H9 (cell line): ENCODE measurements around the gene SLC44A2. TPM values are rescaled to one million over a fixed set of nuclear protein-coding genes. Genes with fewer than 3 reads are reported as not detected.

ENCODE experiments used
- DNase-seq: peaks from one replicate; pipeline ENCODE4 v3.0.0-alpha.2; 2017
- H2AFZ ChIP-seq: one replicate; pipeline ENCODE4 v1.6.1; 2013; ENCODE audit warnings: mild to moderate bottlenecking, low read length, control low read depth, moderate library complexity
- H2AK5ac ChIP-seq: 2 replicates; pipeline ENCODE4 v1.6.1; 2013; ENCODE audit warnings: low read length, control low read depth, mixed read lengths; ENCODE audit not compliant: insufficient read length
- H2BK120ac ChIP-seq: one replicate; pipeline ENCODE4 v1.6.1; 2013; ENCODE audit warnings: low read depth, mild to moderate bottlenecking, low read length, control low read depth, inconsistent platforms; ENCODE audit not compliant: poor library complexity, severe bottlenecking
- H2BK12ac ChIP-seq: 2 replicates; pipeline ENCODE4 v1.6.1; 2013; ENCODE audit warnings: low read length, control low read depth, mixed read lengths, low read depth; ENCODE audit not compliant: insufficient read length
- H2BK15ac ChIP-seq: 2 replicates; pipeline ENCODE4 v1.6.1; 2013; ENCODE audit warnings: low read depth, low read length, control low read depth
- H2BK20ac ChIP-seq: one replicate; pipeline ENCODE4 v1.6.1; 2013; ENCODE audit warnings: low read depth, mild to moderate bottlenecking, low read length, control low read depth, inconsistent platforms; ENCODE audit not compliant: poor library complexity, severe bottlenecking
- H2BK5ac ChIP-seq: 2 replicates; pipeline ENCODE4 v1.6.1; 2013; ENCODE audit warnings: low read length, control low read depth, mixed read lengths; ENCODE audit not compliant: insufficient read length
- H3K14ac ChIP-seq: 2 replicates; pipeline ENCODE4 v1.6.1; 2013; ENCODE audit warnings: low read length, control low read depth; ENCODE audit not compliant: insufficient read depth
- H3K18ac ChIP-seq: 2 replicates; pipeline ENCODE4 v1.6.1; 2013; ENCODE audit warnings: low read depth, mild to moderate bottlenecking, mixed read lengths, low read length, control low read depth; ENCODE audit not compliant: insufficient read length
- H3K23ac ChIP-seq: 2 replicates; pipeline ENCODE4 v1.6.1; 2013; ENCODE audit warnings: low read length, control low read depth, mixed read lengths, low read depth; ENCODE audit not compliant: insufficient read length
- H3K23me2 ChIP-seq: 2 replicates; pipeline ENCODE4 v1.6.1; 2013; ENCODE audit warnings: low read depth, mild to moderate bottlenecking, mixed read lengths, low read length, control low read depth; ENCODE audit not compliant: insufficient read length, poor library complexity, severe bottlenecking
- H3K27ac ChIP-seq: 2 replicates; pipeline ENCODE4 v1.5.1; 2013; ENCODE audit warnings: low read length, control low read depth, mixed read lengths, low read depth; ENCODE audit not compliant: insufficient read length
- H3K27me3 ChIP-seq: 2 replicates; pipeline ENCODE4 v1.6.1; 2013; ENCODE audit warnings: low read length, control low read depth, inconsistent platforms; ENCODE audit not compliant: insufficient read depth
- H3K4ac ChIP-seq: 2 replicates; pipeline ENCODE4 v1.6.1; 2013; ENCODE audit warnings: low read depth, mild to moderate bottlenecking, control low read depth, inconsistent platforms, low read length, moderate library complexity
- H3K4me1 ChIP-seq: 2 replicates; pipeline ENCODE4 v1.6.1; 2013; ENCODE audit warnings: low read length, control low read depth, inconsistent platforms; ENCODE audit not compliant: insufficient read depth
- H3K4me2 ChIP-seq: 2 replicates; pipeline ENCODE4 v1.6.1; 2013; ENCODE audit warnings: low read length, control low read depth, mixed read lengths; ENCODE audit not compliant: insufficient read length, insufficient read depth
- H3K56ac ChIP-seq: 2 replicates; pipeline ENCODE4 v1.6.1; 2013; ENCODE audit warnings: low read depth, mild to moderate bottlenecking, mixed read lengths, low read length, control low read depth; ENCODE audit not compliant: insufficient read length
- H3K79me1 ChIP-seq: 2 replicates; pipeline ENCODE4 v1.6.1; 2013; ENCODE audit warnings: low read depth, mild to moderate bottlenecking, moderate library complexity, low read length, control low read depth, inconsistent platforms; ENCODE audit not compliant: insufficient read depth, poor library complexity, severe bottlenecking
- H3K79me2 ChIP-seq: 2 replicates; pipeline ENCODE4 v1.6.1; 2013; ENCODE audit warnings: low read length, control low read depth, inconsistent platforms; ENCODE audit not compliant: insufficient read depth
- H3K9ac ChIP-seq: 2 replicates; pipeline ENCODE4 v1.6.1; 2013; ENCODE audit warnings: low read length, control low read depth, mixed read lengths; ENCODE audit not compliant: insufficient read length; ENCODE audit errors: extremely low read depth
- H3K9me3 ChIP-seq: one replicate; pipeline ENCODE4 v1.6.1; 2013; ENCODE audit warnings: low read depth, low read length, inconsistent platforms; ENCODE audit not compliant: control insufficient read depth
- H3T11ph ChIP-seq: one replicate; pipeline ENCODE4 v1.6.1; 2013; ENCODE audit warnings: mild to moderate bottlenecking, low read length, control low read depth, inconsistent platforms
- H4K20me1 ChIP-seq: one replicate; pipeline ENCODE4 v1.6.1; 2013; ENCODE audit not compliant: control insufficient read depth, insufficient read length, insufficient read depth
- H4K5ac ChIP-seq: 2 replicates; pipeline ENCODE4 v1.6.1; 2013; ENCODE audit warnings: low read depth, mild to moderate bottlenecking, mixed read lengths, low read length, control low read depth; ENCODE audit not compliant: insufficient read length
- H4K8ac ChIP-seq: replicated peaks from 2 replicates; pipeline ENCODE4 v1.6.1; 2013; ENCODE audit warnings: low read length, control low read depth, mixed read lengths, low read depth; ENCODE audit not compliant: insufficient read length
- H4K91ac ChIP-seq: 2 replicates; pipeline ENCODE4 v1.6.1; 2013; ENCODE audit warnings: low read depth, mild to moderate bottlenecking, moderate library complexity, mixed read lengths, low read length, control low read depth; ENCODE audit not compliant: insufficient read length
- H3K27ac Mint-ChIP-seq, 3 experiments: 2 replicates in 2 of 3; 3 replicates in 1 of 3; pipeline ENCODE4 v1.8.0; 2020 to 2021; ENCODE audit warnings: mixed read lengths in 3 of 3, mild to moderate bottlenecking in 1 of 3, moderate library complexity in 1 of 3
- H3K27me3 Mint-ChIP-seq: 2 replicates; pipeline ENCODE4 v1.8.0; 2021; ENCODE audit warnings: low read depth, mild to moderate bottlenecking, moderate library complexity, mixed read lengths
- H3K36me3 Mint-ChIP-seq, 3 experiments: 2 replicates in 2 of 3; 3 replicates in 1 of 3; pipeline ENCODE4 v1.8.0; 2020 to 2021; ENCODE audit warnings: low read depth in 3 of 3, mixed read lengths in 3 of 3; ENCODE audit not compliant: insufficient read depth in 1 of 3
- H3K4me1 Mint-ChIP-seq, 2 experiments: 2 replicates each; pipeline ENCODE4 v1.8.0; 2020; ENCODE audit warnings: mixed read lengths in 2 of 2
- H3K4me3 Mint-ChIP-seq, 2 experiments: 2 replicates in 1 of 2; 3 replicates in 1 of 2; pipeline ENCODE4 v1.8.0; 2020 to 2021; ENCODE audit warnings: mild to moderate bottlenecking in 2 of 2, mixed read lengths in 2 of 2, moderate library complexity in 1 of 2
- H3K9me3 Mint-ChIP-seq, 2 experiments: 2 replicates in 1 of 2; 3 replicates in 1 of 2; pipeline ENCODE4 v1.8.0; 2020; ENCODE audit warnings: mild to moderate bottlenecking in 2 of 2, mixed read lengths in 2 of 2, moderate library complexity in 1 of 2
- CTCF ChIP-seq: fragments of 200-600 bp; sonication (generic); conservative IDR thresholded peaks from 3 replicates; pipeline ENCODE4 v1.8.0; 2021; ENCODE audit warnings: antibody characterized with exemption, mild to moderate bottlenecking
- WGBS: extraction: QIAGEN DNeasy Blood & Tissue Kit; methylation state at CpG from one replicate; pipeline ENCODE4 v1.1.7; 2013; ENCODE audit warnings: missing lambda C conversion rate, low lambda C conversion rate, mixed read lengths; ENCODE audit not compliant: insufficient read length; ENCODE audit errors: extremely low coverage; 5-methylcytosine and 5-hydroxymethylcytosine counted together
- total RNA-seq: library from RNA; stranded (reverse); gene quantifications from 2 replicates; pipeline ENCODE4 v1.2.1, GENCODE V29; 2021

The SLC44A2 gene
- total RNA-seq, 1 experiment from 2014 or later: 121 TPM

- peaks cover 27 to 33% of the 10 kb centered on the region in 2 experiments for H3K4me1 Mint-ChIP-seq
- H3K27me3 Mint-ChIP-seq: no peaks in the 10 kb centered on the region
- peak overlapping the region; percentile 88 to 96 (median 90) for H3K27ac Mint-ChIP-seq
Measured at GRCh38 chr19:10643968-10644259, 18.6 kb downstream of the SLC44A2 start.

More at GRCh38 chr19:10643968-10644259, 18.6 kb downstream of the SLC44A2 start:
- Histone ChIP-seq H3K23ac (no peak overlapping the region), H3K14ac (no peak overlapping the region), H3K9ac (no peak overlapping the region), H3K4me2 (no peak overlapping the region), H4K5ac (no peak overlapping the region), H2BK120ac (no peak overlapping the region), H2BK5ac (no peak overlapping the region), H3K79me1 (no peaks in the 10 kb centered on the region), H2AK5ac (no peak overlapping the region), H4K91ac (no peak overlapping the region), H3K23me2 (no peaks in the 10 kb centered on the region), H3T11ph (no peak overlapping the region), H2BK12ac (no peak overlapping the region), H4K8ac (no peak overlapping the region), H3K18ac (no peak overlapping the region), H4K20me1 (no peaks in the 10 kb centered on the region), H3K4ac (no peak overlapping the region), H2AFZ (no peak overlapping the region), H3K9me3 (no peaks in the 10 kb centered on the region), H2BK20ac (no peak overlapping the region), H3K4me1 (peaks cover 3% of the 10 kb centered on the region; the same call in 1 of the 2 replicates), H3K27me3 (no peaks in the 10 kb centered on the region), H3K56ac (no peak overlapping the region), H3K79me2 (no peaks in the 10 kb centered on the region), H2BK15ac (no peak overlapping the region), H3K27ac (no peak overlapping the region)
- H3K36me3 Mint-ChIP-seq: peaks cover 13 to 46% (median 42%) of the 10 kb centered on the region in 3 experiments; a peak in 6 of 7 replicates
- H3K9me3 Mint-ChIP-seq: no peaks in the 10 kb centered on the region
- no peak for TF ChIP-seq CTCF
- peak overlapping the region in 1 of 2 experiments; percentile 58; a peak in 2 of 5 replicates for H3K4me3 Mint-ChIP-seq
- no peak for DNase-seq
- WGBS: no CpG with 5 or more reads among the region's 3 CpGs
